Stomach (tissue), 4 donors: ENCODE data around the gene CDC20B.

ENCODE experiments used
- POLR2A ChIP-seq, 4 donors: fragments of 450-650 bp; IDR thresholded peaks; one replicate each; pipeline ENCODE4 v1.6.1; 2016; ENCODE audit warnings: antibody characterized with exemption in 4 of 4, control low read depth in 2 of 4, mild to moderate bottlenecking in 1 of 4, moderate library complexity in 1 of 4
- POLR2AphosphoS5 ChIP-seq, 3 donors: sonication (generic); formaldehyde crosslinking; IDR thresholded peaks; one replicate each; pipeline ENCODE4 v1.6.1; 2016; ENCODE audit warnings: antibody characterized with exemption in 3 of 3
- TF ChIP-seq, protein P1 (sequence below), 7 experiments: fragments of 450-650 bp in 4 of 7; fragments of 200-600 bp in 3 of 7; sonication (generic) in 3 of 7; IDR thresholded peaks; one replicate each; pipeline ENCODE4 v1.5.1; 2016 to 2019; ENCODE audit warnings: antibody characterized with exemption in 7 of 7, control low read depth in 2 of 7, mild to moderate bottlenecking in 1 of 7

DNA sequence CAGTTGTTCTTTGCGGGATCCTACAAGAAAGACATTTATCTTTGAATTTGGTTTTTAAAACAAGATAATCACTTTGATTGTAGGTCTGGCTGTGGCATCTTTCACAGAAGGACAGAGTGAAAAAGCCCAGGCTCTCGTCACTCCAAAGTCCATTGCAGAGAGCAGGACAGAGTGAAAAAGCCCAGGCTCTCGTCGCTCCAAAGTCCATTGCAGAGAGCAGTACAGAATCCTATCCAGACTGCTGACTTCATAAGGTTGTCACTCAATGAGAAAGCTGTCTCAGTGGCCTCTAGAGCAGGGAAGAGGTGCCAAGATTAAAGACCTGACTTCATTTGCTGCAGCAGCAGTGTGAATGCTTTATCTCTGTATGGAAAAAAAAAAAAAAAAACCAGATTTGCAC is 29.4 kb downstream of the CDC20B start:
- TF ChIP-seq, protein P1, sequence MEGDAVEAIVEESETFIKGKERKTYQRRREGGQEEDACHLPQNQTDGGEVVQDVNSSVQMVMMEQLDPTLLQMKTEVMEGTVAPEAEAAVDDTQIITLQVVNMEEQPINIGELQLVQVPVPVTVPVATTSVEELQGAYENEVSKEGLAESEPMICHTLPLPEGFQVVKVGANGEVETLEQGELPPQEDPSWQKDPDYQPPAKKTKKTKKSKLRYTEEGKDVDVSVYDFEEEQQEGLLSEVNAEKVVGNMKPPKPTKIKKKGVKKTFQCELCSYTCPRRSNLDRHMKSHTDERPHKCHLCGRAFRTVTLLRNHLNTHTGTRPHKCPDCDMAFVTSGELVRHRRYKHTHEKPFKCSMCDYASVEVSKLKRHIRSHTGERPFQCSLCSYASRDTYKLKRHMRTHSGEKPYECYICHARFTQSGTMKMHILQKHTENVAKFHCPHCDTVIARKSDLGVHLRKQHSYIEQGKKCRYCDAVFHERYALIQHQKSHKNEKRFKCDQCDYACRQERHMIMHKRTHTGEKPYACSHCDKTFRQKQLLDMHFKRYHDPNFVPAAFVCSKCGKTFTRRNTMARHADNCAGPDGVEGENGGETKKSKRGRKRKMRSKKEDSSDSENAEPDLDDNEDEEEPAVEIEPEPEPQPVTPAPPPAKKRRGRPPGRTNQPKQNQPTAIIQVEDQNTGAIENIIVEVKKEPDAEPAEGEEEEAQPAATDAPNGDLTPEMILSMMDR (IDR thresholded peaks at IDR 0.05) = no peak
- TF ChIP-seq POLR2A (IDR thresholded peaks at IDR 0.05) (no peak), POLR2AphosphoS5 (IDR thresholded peaks at IDR 0.05) (no peak)
